ENCODE data around the gene EEPD1. TPM values are rescaled to one million over a fixed set of nuclear protein-coding genes. Genes with fewer than 3 reads are reported as not detected.

Gene EEPD1
- total and polyA plus RNA-seq, 12 donors = 6.0 to 29.0 (median 9.4) TPM

- no peak overlapping the region for H3K27ac ChIP-seq
- WGBS, 4 donors = 92 to 100% (median 97%) methylated on average over 5 of the region's 5 CpGs
- peak in 2 of 7 donors; percentile 9 to 24 for DNase-seq
These were observed 152.6 kb downstream of the EEPD1 start for GRCh38 chr7:36305648-36306047.

GRCh38 chr7:36306222-36306621 lies 153.2 kb downstream of the EEPD1 start:
- H3K36me3 ChIP-seq (replicated peaks in 1 of 2) = no peaks in the 10 kb centered on the region
- H3K4me3 ChIP-seq = no peak overlapping the region
- peak in 2 of 7 donors; percentile 5 to 18 for DNase-seq
- intact Hi-C loops (cut with DNase I) = no loop called here
- no peaks in the 10 kb centered on the region for H3K9me3 ChIP-seq (replicated peaks in 1 of 3)
- H3K4me1 ChIP-seq (replicated peaks in 1 of 2) = peaks cover 6 to 18% of the 10 kb centered on the region in 2 donors
- no peaks in the 10 kb centered on the region for H3K27me3 ChIP-seq
- TF ChIP-seq POLR2A (IDR thresholded peaks at IDR 0.05) = no peak
- no peak for TF ChIP-seq CTCF (IDR thresholded peaks at IDR 0.05)
- no peak overlapping the region for H3K27ac ChIP-seq
- 86 to 95% (median 93%) methylated on average over 5 of the region's 5 CpGs for WGBS, 4 donors

More at GRCh38 chr7:36305648-36306047, 152.6 kb downstream of the EEPD1 start:
- TF ChIP-seq POLR2A (IDR thresholded peaks at IDR 0.05) (no peak), CTCF (IDR thresholded peaks at IDR 0.05) (no peak)
- Histone ChIP-seq H3K4me1 (replicated peaks in 1 of 2) (peaks cover 6 to 23% of the 10 kb centered on the region in 2 donors), H3K36me3 (replicated peaks in 1 of 2) (no peaks in the 10 kb centered on the region), H3K9me3 (replicated peaks in 1 of 3) (no peaks in the 10 kb centered on the region), H3K4me3 (no peak overlapping the region), H3K27me3 (no peaks in the 10 kb centered on the region)
- intact Hi-C loops (cut with DNase I) = no loop called here

- peak in 2 of 7 donors; percentile 13 to 39 for DNase-seq
- Histone ChIP-seq H3K36me3 (replicated peaks in 1 of 2) (no peaks in the 10 kb centered on the region), H3K27ac (no peak overlapping the region), H3K27me3 (no peaks in the 10 kb centered on the region), H3K4me3 (no peak overlapping the region), H3K9me3 (replicated peaks in 1 of 3) (no peaks in the 10 kb centered on the region), H3K4me1 (replicated peaks in 1 of 2) (peaks cover 6 to 16% of the 10 kb centered on the region in 2 donors)
- no peak for TF ChIP-seq CTCF (IDR thresholded peaks at IDR 0.05)
- no peak for TF ChIP-seq POLR2A (IDR thresholded peaks at IDR 0.05)
- 77 to 90% (median 84%) methylated on average over 10 of the region's 10 CpGs for WGBS, 4 donors
- intact Hi-C loops (cut with DNase I) = no loop called here
These were observed 153.7 kb downstream of the EEPD1 start for GRCh38 chr7:36306722-36307121.

GRCh38 chr7:36308031-36308430 lies 155.0 kb downstream of the EEPD1 start:
- Histone ChIP-seq H3K4me3 (no peak overlapping the region), H3K36me3 (replicated peaks in 1 of 2) (no peaks in the 10 kb centered on the region), H3K4me1 (replicated peaks in 1 of 2) (peaks cover 6 to 12% of the 10 kb centered on the region in 2 donors), H3K9me3 (replicated peaks in 1 of 3) (no peaks in the 10 kb centered on the region), H3K27me3 (no peaks in the 10 kb centered on the region), H3K27ac (no peak overlapping the region)
- peak in 2 of 7 donors; percentile 16 to 20 for DNase-seq
- TF ChIP-seq CTCF (IDR thresholded peaks at IDR 0.05) (no peak), POLR2A (IDR thresholded peaks at IDR 0.05) (no peak)
- 79 to 87% (median 83%) methylated on average over 6 to 10 of the region's 10 CpGs for WGBS, 4 donors
- intact Hi-C loops (cut with DNase I) = no loop called here
